HG02870 (cell line): ENCODE measurements around the gene TGFBI.

Experiments used
- ATAC-seq: cut with Tn5 transposase; IDR thresholded peaks from one replicate; pipeline ENCODE4 v1.9.1; 2021; ENCODE audit warnings: mild to moderate bottlenecking, moderate library complexity; ENCODE audit not compliant: unreplicated experiment

The TGFBI gene

GRCh38 chr5:136084698-136085097 is 55.9 kb downstream of the TGFBI start:
- ATAC-seq: no peak

- no peak for ATAC-seq
Observed at GRCh38 chr5:136086783-136087566, 58.2 kb downstream of the TGFBI start.

GRCh38 chr5:136087961-136088871 is 59.4 kb downstream of the TGFBI start:
- no peak for ATAC-seq

GRCh38 chr5:136089791-136090190 is 61.0 kb downstream of the TGFBI start:
- ATAC-seq: no peak

- no peak for ATAC-seq
Observed at GRCh38 chr5:136090319-136090718, 61.5 kb downstream of the TGFBI start.

- ATAC-seq: no peak
Observed at GRCh38 chr5:136094189-136094912, 65.6 kb downstream of the TGFBI start.

- no peak for ATAC-seq
Observed at GRCh38 chr5:136094913-136095641, 66.3 kb downstream of the TGFBI start.

GRCh38 chr5:136098176-136098575 is 69.4 kb downstream of the TGFBI start:
- ATAC-seq: no peak

GRCh38 chr5:136099870-136100269 is 71.1 kb downstream of the TGFBI start:
- ATAC-seq: peak; percentile 47

- no peak for ATAC-seq
Observed at GRCh38 chr5:136101884-136102283, 73.1 kb downstream of the TGFBI start.

- no peak for ATAC-seq
Observed at GRCh38 chr5:136103118-136103517, 74.3 kb downstream of the TGFBI start.

GRCh38 chr5:136104306-136104965 is 75.6 kb downstream of the TGFBI start:
- ATAC-seq: no peak

GRCh38 chr5:136106351-136107031 is 77.7 kb downstream of the TGFBI start:
- no peak for ATAC-seq

- ATAC-seq: peak; percentile 67
Observed at GRCh38 chr5:136108180-136108611, 79.4 kb downstream of the TGFBI start.

- ATAC-seq: no peak
Observed at GRCh38 chr5:136108766-136109165, 80.0 kb downstream of the TGFBI start.

GRCh38 chr5:136109453-136110135 is 80.8 kb downstream of the TGFBI start:
- no peak for ATAC-seq
